GM18508 (cell line): ENCODE measurements around the gene PRKCE.
"Not testable (repeated sequence)": the region's sequence is repeated elsewhere in the genome, so short reads cannot be mapped to it uniquely, and the experiment has no call there.

Experiments
- ATAC-seq: cut with Tn5 transposase; IDR thresholded peaks from one replicate; pipeline ENCODE4 v1.9.1; 2021; ENCODE audit warnings: moderate number of reproducible peaks; ENCODE audit not compliant: insufficient read depth, unreplicated experiment

PRKCE gene

GRCh38 chr2:45897842-45898241 lies 246.4 kb downstream of the PRKCE start:
- ATAC-seq = no peak

- no peak for ATAC-seq
Observed at GRCh38 chr2:45898819-45899218, 247.3 kb downstream of the PRKCE start.

GRCh38 chr2:45899926-45900325 lies 248.5 kb downstream of the PRKCE start:
- no peak for ATAC-seq

- ATAC-seq = no peak
Observed at GRCh38 chr2:45901468-45902032, 250.1 kb downstream of the PRKCE start.

- ATAC-seq = no peak
Observed at GRCh38 chr2:45902380-45902779, 250.9 kb downstream of the PRKCE start.

GRCh38 chr2:45902781-45903375 lies 251.4 kb downstream of the PRKCE start:
- ATAC-seq = no peak

- no peak for ATAC-seq
Observed at GRCh38 chr2:45904267-45904945, 252.9 kb downstream of the PRKCE start.

- no peak for ATAC-seq
Observed at GRCh38 chr2:45904946-45905631, 253.6 kb downstream of the PRKCE start.

- ATAC-seq = no peak
Observed at GRCh38 chr2:45905632-45905958, 254.1 kb downstream of the PRKCE start.

- no peak for ATAC-seq
Observed at GRCh38 chr2:45907592-45907991, 256.1 kb downstream of the PRKCE start.

- ATAC-seq = no peak
Observed at GRCh38 chr2:45908316-45909170, 257.1 kb downstream of the PRKCE start.

- ATAC-seq = no peak
Observed at GRCh38 chr2:45909171-45909565, 257.7 kb downstream of the PRKCE start.

- ATAC-seq = peak; percentile 58
Observed at GRCh38 chr2:45909677-45910191, 258.3 kb downstream of the PRKCE start.

- ATAC-seq = no peak
Observed at GRCh38 chr2:45910473-45911060, 259.1 kb downstream of the PRKCE start.

GRCh38 chr2:45911538-45911937 lies 260.1 kb downstream of the PRKCE start:
- no peak for ATAC-seq

GRCh38 chr2:45912109-45912508 lies 260.6 kb downstream of the PRKCE start:
- ATAC-seq = no peak

- no peak for ATAC-seq
Observed at GRCh38 chr2:45913539-45913938, 262.1 kb downstream of the PRKCE start.

GRCh38 chr2:45915523-45915922 lies 264.0 kb downstream of the PRKCE start:
- ATAC-seq = no peak

GRCh38 chr2:45917561-45918176 lies 266.2 kb downstream of the PRKCE start:
- ATAC-seq = not testable (repeated sequence)
